Stimulated activated CD4-positive, alpha-beta T cell treated with anti-CD3 and anti-CD28 coated beads, Interleukin-2, amount 100 ng/mL, for 48 hours (primary cell): Measurements from ENCODE around the gene PITPNM3.
"Not testable (repeated sequence)": the region's sequence is repeated elsewhere in the genome, so short reads cannot be mapped to it uniquely, and the experiment has no call there.

Experiments
- DNase-seq, 2 donors: peaks; one replicate each; pipeline ENCODE4 v3.0.0-alpha.2; 2020

The PITPNM3 gene

DNA sequence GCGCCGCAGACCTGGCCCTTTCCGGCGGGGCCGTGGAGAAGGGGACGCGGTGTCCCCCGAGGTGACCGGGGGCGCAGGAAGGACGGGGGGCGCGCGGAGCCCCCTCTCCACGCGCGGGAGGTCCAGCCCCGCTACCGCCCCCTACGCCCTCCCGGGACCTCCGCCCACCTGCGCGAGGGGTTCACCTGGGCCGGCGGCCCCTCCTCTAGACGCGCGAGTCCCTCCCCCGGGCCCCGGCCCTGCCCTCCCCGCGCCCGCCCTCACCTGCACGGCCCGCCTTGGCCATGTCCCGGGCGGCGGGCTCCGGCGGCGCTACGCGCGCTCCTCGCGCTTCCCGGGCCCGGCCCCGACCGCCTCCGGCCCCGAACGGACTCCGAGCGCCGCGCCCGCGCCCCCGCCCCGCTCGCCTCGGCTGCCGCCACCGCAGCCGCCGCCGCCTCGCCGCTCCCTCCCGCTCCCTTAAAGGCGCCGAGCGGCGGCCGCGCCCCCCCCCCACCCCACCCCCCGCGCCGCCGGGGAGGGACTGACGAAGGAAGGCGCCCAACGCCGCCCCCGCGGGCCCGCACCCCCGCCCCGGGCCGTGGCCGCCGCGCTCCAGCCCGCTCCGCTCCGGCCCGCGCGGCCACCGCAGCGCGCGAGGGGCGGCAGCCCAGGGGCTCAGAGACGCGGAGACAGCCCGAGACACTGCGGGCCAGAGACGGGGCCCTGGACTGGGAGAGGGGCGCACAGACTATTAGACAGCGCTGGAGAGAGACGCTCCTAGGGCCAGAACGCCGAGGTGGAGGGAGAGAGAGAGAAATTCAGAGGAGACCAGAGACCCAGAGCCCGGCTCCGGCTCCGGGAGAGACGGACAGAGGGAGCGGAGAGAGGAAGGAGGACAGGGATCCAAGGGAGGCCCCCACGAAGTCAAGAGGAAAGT is at the start of gene PITPNM3:
PITPNM3 (minus strand) TSS at position 435 of the 919 bp plus-strand sequence; CDS start at position 286, 149 bp downstream.
- DNase-seq = no peak

DNA sequence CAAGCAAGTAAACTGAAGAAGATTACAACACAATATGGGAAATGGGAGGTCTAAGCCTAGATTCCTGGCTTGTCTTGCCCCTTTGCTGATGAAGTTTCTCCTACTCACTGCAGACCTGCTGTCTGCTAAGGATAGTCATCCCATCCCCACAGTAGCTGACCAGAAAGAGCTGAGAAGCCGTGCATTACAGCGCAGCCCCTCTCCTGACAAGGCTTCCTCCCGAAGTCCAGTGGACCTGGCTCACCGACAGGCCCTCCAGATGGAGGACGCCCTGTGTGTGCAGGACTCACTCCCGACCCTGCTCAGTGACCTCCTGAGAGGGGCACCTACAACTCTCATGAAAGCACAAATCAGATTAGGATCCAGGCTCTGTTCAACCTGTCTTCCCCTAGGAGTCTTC is 48.8 kb upstream of the PITPNM3 start:
- DNase-seq = no peak

DNA sequence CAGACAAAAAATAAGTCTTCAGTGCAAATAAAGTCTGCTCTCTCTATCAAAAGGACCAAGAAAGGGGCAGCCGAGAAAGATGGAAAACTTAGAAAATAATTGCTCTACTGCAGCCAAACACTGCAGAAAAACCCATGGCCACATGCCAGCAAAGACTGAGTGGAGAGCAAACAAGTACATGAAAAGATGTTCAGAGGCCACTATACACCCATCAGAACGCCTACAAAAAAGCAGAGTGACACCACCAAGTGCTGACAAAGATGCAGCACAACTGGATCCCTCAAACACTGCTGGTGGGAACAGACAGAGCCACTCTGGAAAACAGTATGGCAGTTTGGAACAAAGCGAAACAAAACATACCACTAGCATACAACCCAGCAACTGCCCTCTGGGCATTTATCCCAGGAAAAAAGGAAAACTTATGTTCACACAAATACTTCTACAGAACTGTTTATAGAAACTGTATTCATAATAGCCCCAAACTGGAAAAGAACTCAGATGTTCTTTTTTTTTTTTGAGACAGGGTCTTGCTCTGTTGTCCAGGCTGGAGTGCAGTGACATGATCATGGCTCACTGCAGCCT is 47.5 kb upstream of the PITPNM3 start:
- DNase-seq = no peak

GRCh38 chr17:6602141-6602540 is 45.8 kb upstream of the PITPNM3 start:
- no peak for DNase-seq

DNA sequence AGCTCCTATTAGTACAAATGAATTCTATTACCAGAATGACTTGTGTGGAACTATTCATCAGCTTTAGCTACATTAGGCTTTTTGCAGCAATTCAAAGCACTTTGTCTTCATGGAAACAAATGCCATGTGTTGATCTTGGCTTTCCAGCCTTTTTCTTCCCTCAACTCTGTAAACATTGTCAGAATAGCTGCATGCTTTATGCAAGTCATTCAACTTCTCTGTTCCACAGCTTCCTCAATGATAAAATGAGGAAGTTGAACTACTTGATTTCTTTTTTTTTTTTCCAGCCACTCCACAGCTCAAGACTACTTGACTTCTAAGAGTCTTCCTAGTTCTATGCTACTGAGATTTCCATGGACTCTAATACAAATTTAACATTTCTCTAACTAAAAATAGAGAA is 43.0 kb upstream of the PITPNM3 start:
- no peak for DNase-seq

DNA sequence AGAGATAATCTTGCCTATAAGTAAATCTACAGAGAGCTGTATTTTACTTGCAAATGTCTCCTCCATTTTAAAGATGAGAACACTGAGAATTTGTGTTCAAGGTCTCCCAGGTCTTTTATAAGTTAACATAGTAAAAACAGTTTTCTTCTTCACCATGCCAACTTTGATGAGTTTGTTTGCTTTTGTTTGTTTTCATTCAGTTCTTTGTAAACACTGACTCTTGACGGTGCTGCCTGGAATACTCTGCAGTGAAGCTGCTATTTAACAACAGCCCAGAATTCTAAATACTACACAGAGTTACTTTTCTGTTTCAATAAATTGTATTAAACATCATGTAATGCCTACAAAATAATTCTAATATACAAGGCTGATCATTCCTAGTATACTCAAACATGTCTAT is 41.4 kb upstream of the PITPNM3 start:
- no peak for DNase-seq

DNA sequence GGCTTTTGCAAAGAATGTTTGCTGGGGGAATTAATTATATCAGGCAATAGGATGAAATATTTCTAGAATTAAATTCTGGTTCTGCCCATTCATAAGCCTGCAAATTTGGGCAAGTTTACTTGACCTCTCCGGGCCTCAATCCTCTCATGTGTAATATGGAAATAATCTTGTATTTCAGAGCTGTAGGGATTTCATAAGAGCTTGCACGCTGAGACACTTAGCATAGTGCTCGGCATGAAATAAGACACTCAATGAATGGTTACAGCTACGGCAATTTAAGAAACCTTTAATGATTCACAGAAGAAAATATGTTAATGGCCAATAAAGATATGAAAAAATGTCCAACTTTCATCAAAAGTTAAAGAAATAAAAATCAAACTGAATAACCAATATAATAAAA is 40.6 kb upstream of the PITPNM3 start:
- no peak for DNase-seq

DNA sequence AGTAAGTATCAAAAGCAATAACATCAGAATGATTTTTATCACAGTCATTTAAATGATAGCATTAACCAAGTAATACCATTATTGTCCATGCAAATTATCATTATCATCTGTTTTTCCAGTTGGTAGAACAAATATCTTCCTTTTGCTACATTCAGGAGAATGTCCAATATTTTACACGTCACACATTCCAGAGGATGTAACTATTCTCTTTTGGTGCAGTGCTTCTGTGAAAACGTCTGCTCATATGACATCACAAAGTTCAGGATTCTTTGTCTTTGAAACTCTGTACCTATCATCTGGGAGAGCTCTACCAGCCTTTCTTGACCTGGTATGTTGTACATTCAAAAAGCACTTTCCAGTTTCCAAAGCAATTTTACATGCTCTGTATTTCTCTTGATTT is 40.2 kb upstream of the PITPNM3 start:
- DNase-seq = no peak

GRCh38 chr17:6596081-6596480 is 39.7 kb upstream of the PITPNM3 start:
- DNase-seq = no peak

DNA sequence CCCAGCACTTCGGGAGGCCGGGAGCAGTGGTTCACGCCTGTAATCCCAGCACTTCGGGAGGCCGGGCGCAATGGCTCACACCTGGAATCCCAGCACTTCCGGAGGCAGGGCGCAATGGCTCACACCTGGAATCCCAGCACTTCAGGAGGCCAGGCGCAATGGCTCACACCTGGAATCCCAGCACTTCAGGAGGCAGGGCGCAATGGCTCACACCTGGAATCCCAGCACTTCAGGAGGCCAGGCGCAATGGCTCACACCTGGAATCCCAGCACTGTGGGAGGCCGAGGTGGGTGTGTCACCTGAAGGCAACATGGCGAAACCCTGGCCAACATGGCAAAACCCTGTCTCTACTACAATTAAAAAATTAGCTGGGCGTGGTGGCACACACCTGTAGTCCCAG is 37.0 kb upstream of the PITPNM3 start:
- not testable (repeated sequence) for DNase-seq

DNA sequence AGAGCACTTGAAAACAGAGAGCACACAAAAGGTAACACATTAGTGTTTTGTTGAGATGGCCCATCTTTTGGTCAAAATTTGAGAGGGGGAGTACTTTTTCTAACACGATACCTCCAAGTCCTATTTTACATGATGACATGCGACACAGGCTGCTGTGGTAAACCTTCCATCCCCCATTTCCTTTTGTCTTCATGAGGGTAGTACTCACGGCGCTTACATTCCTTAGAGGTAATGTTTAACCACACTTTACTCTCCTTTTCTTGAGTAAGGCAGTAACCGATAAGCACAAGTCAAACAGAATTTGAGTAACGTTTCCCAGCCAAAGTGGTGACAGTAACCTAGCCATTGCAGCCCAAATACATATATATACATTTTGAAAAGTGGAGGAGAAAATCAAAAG is 35.8 kb upstream of the PITPNM3 start:
- DNase-seq = no peak

DNA sequence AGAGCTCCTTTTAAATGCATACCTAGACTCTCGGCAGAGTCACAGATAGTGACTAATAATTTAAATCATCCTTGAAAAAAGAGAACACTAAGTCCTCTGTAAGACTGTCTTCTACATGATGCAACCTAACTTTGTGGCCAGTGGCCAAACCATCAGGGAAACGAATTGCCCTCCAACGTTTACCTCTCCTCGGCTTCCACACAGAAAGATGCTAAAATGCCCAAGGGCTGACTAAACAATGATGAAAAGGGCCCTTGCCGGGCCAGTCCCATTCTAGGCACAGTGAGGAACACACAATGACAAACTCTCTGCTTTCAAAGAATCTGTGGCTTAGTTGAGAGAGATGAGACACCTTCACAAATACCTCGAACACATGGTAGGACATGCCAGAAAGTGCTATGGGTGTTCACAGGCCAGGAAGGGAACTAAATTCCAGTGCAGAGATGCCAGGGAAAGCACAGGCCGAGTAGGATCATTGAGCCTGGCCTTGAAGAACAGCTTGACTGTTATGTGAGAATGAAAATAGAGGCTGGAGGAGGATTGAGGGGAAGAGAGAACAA is 35.3 kb upstream of the PITPNM3 start:
- DNase-seq = no peak

DNA sequence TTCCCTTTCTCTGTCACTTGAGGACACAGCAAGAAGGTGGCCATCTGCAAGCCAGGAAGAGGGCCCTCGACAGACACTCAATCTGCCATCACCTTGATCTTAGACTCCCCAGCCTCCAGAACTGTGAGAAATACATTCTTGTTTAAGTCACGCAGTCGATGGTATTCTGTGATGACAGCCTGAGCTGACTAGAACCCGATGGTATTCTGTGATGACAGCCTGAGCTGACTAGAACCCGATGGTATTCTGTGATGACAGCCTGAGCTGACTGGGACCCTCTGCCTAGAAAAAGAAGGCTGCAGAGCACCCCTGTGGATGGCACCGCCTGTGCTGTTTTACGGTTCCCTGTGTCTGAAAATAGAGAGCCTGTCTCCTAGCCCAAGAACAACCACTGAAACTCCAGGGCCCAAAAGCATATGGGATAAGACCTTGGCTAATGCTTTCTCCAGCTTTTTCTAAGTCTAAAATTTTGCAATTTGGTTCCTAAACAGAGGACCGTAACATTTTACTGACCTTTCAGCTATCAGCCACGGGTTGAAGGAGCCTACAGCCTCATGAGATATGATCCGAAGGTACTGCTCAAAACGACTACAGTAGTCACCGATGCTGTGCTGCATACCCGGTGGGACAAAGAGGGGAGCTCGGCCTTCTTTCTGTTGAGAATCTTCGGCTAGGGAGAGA is 33.1 kb upstream of the PITPNM3 start:
- DNase-seq = no peak

DNA sequence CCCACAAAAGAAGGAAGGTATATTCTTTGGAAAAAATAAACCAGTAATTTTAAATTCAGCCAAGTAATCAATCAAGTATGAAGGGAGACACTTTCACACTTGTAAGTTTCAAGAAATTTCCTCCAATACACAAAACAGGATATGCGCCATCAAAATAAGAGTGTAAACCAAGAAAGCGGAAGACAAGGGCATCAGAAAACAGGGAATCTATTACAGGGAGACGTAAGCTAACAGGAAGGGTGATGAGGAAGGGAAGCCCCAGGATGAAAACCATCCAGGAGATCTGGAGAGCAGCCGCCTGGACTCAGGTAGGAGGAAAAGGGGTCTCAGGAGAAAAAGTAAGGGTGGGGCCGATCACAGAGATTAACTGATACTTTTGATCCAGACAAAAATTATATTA is 31.8 kb upstream of the PITPNM3 start:
- no peak for DNase-seq

- DNase-seq = no peak
These were observed 31.0 kb upstream of the PITPNM3 start for GRCh38 chr17:6587310-6587709.

- no peak for DNase-seq
These were observed 27.1 kb upstream of the PITPNM3 start for GRCh38 chr17:6583411-6583810.

DNA sequence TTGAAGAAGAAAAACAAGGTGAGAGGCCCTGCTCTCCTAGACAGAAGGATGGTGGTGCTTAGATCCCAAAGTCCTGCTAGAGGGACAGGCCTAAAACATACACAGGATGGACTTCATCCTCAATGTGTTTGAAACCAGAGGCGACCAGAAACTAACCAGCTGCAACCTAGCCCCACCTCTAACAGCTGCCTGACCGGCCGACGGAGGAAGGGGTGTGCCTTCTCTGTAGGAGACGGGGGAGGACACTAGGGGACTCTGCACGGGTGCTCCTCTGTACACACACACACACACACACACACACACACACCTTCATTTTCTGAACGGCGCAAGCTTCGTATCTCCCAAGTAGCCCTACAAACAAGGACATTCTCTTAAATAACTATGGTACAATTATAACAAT is 24.3 kb upstream of the PITPNM3 start:
- DNase-seq = no peak

GRCh38 chr17:6578491-6578890 is 22.1 kb upstream of the PITPNM3 start:
- no peak for DNase-seq

DNA sequence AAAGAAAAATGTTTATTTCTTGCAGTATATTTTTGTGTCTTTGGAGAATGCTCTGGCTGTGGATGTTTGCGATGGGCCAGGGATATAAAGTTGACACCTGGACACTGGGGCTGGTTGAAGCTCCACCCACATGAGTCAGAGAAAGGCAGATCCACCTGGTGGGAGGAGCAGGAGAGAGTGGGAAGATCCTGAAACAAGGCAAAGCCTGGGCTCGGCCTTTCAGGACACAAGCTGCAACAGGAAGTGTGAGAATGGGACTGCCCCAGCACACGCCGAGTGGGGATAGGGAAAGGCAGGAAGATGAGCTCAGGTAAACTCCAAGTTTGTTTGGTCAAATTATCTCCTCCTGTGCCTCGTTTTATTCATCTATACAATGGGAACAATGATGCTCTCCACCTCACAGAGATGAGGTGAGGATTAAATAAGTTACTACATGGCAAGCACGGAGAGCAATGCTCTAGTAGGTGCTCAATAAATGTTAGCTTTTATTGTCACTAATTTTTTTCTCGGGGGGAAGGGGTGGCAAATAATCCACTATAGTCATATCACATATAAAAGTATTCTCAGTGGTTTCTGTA is 21.4 kb upstream of the PITPNM3 start:
- DNase-seq = no peak

GRCh38 chr17:6576038-6576785 is 19.9 kb upstream of the PITPNM3 start:
- DNase-seq = no peak

DNA sequence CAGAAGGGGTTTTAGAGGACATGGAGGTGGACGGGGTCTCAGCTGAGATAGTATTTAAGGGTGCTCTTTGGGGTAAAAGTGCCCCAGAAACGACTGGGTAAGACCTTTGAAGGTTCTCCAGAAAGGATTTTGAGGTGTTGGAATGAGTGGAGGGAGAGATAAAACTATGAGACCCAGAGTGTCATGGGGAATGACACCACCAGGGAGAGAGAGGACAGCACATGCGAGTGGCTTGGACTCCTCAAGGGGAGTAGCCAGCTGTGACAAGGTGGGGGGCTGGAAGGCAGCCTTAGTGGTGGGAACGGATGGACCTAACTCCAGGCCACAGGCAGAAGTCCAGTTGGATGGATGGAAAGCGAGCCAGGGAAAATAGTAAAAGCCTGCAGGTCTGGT is 19.2 kb upstream of the PITPNM3 start:
- no peak for DNase-seq
